Keratinocyte (primary cell): ENCODE data around the gene ALS2. TPM values are rescaled to one million over a fixed set of nuclear protein-coding genes. Genes with fewer than 3 reads are reported as not detected.
"Not testable (repeated sequence)": the region's sequence is repeated elsewhere in the genome, so short reads cannot be mapped to it uniquely, and the experiment has no call there.

Experiments
- DNase-seq: peaks from one replicate; pipeline ENCODE4 v3.0.0-alpha.2; 2011; ENCODE audit warnings: low read depth, missing footprints, low spot score
- FAIRE-seq: peaks from 2 replicates; lab custom pipeline; 2011; peaks lifted over from hg19 to GRCh38; lab: Jason Lieb, UNC
- H2AFZ ChIP-seq: 2 replicates; pipeline ENCODE4 v1.6.0; 2012; ENCODE audit warnings: low read length, control low read depth, inconsistent platforms; ENCODE audit not compliant: control insufficient read depth
- H3K27ac ChIP-seq: 2 replicates; pipeline ENCODE4 v1.5.1; 2011; ENCODE audit warnings: low read length; ENCODE audit not compliant: control insufficient read depth, insufficient read depth
- H3K27me3 ChIP-seq: 3 replicates; pipeline ENCODE4 v1.6.0; 2011; ENCODE audit warnings: low read length; ENCODE audit not compliant: control insufficient read depth, insufficient read depth; ENCODE audit errors: extremely low read depth
- H3K36me3 ChIP-seq, 2 experiments: 2 replicates in 1 of 2; 3 replicates in 1 of 2; pipeline ENCODE4 v1.5.1; 2011; ENCODE audit warnings: low read length in 2 of 2, mild to moderate bottlenecking in 1 of 2; ENCODE audit not compliant: control insufficient read depth in 2 of 2, insufficient read depth in 2 of 2; ENCODE audit errors: extremely low read depth in 1 of 2
- H3K4me1 ChIP-seq: 3 replicates; pipeline ENCODE4 v1.5.1; 2011; ENCODE audit warnings: low read length; ENCODE audit not compliant: control insufficient read depth, insufficient read depth; ENCODE audit errors: extremely low read depth
- H3K4me2 ChIP-seq: 3 replicates; pipeline ENCODE4 v1.6.0; 2011; ENCODE audit warnings: low read depth, low read length; ENCODE audit not compliant: control insufficient read depth, insufficient read depth; ENCODE audit errors: extremely low read depth
- H3K4me3 ChIP-seq, 3 experiments: fragments of 200-600 bp in 1 of 3; sonication (generic) in 1 of 3; 2 replicates in 2 of 3; 3 replicates in 1 of 3; pipeline ENCODE4 v1.5.1; 2011 to 2016; ENCODE audit warnings: low read length in 3 of 3, mild to moderate bottlenecking in 3 of 3, control low read depth in 2 of 3, inconsistent platforms in 1 of 3, low read depth in 1 of 3, mixed read lengths in 1 of 3, mixed run types in 1 of 3, moderate library complexity in 1 of 3; ENCODE audit not compliant: control insufficient read depth in 2 of 3, insufficient read depth in 2 of 3; ENCODE audit errors: extremely low read depth in 1 of 3
- H3K79me2 ChIP-seq: 2 replicates; pipeline ENCODE4 v1.6.0; 2012; ENCODE audit warnings: low read length; ENCODE audit not compliant: control insufficient read depth, insufficient read depth
- H3K9ac ChIP-seq: 3 replicates; pipeline ENCODE4 v1.6.0; 2011; ENCODE audit warnings: low read length; ENCODE audit not compliant: control insufficient read depth, insufficient read depth; ENCODE audit errors: extremely low read depth
- H3K9me1 ChIP-seq: 3 replicates; pipeline ENCODE4 v1.6.0; 2011; ENCODE audit warnings: low read length; ENCODE audit not compliant: control insufficient read depth, insufficient read depth; ENCODE audit errors: extremely low read depth
- H3K9me3 ChIP-seq: 2 replicates; pipeline ENCODE4 v1.5.1; 2012; ENCODE audit warnings: low read depth, low read length; ENCODE audit not compliant: control insufficient read depth
- H4K20me1 ChIP-seq: 3 replicates; pipeline ENCODE4 v1.6.0; 2011; ENCODE audit warnings: low read length; ENCODE audit not compliant: control insufficient read depth, insufficient read depth; ENCODE audit errors: extremely low read depth
- EZH2 ChIP-seq: IDR thresholded peaks from one replicate; pipeline ENCODE4 v1.6.1; 2012; ENCODE audit warnings: inconsistent platforms, mild to moderate bottlenecking, low read length, moderate library complexity
- dilution Hi-C: fragments of 300-500 bp; cut with MboI; formaldehyde crosslinking; loops from one replicate; pipeline ENCODE4 v1.7.0; 2020; ENCODE audit warnings: low sequenced_read_pairs; ENCODE audit not compliant: extremely low pct_ligation_motif_present
- polyA plus RNA-seq, 5 experiments: library from polyadenylated mRNA; depleted of rRNA in 3 of 5; stranded (reverse) in 3 of 5; stranded (forward) in 1 of 5; unstranded in 1 of 5; fragments of >200 nt; gene quantifications; 1 replicate in 1 of 5; 2 replicates in 3 of 5; 3 replicates in 1 of 5; pipeline versions ENCODE4 v1.2.1 to v1.2.3, GENCODE V29; 2011 to 2012; ENCODE audit warnings: missing spikeins in 2 of 5, low read depth in 1 of 5, low replicate concordance in 1 of 5
- TF ChIP-seq, protein P1 (sequence below), 3 experiments: IDR thresholded peaks in 1 of 3; conservative IDR thresholded peaks in 1 of 3; optimal IDR thresholded peaks in 1 of 3; 2 replicates in 2 of 3; 3 replicates in 1 of 3; pipeline versions ENCODE3 to v1.5.1; 2011; ENCODE audit warnings: low read length in 3 of 3, mild to moderate bottlenecking in 3 of 3, moderate library complexity in 2 of 3, control low read depth in 1 of 3, inconsistent platforms in 1 of 3; ENCODE audit not compliant: insufficient read depth in 2 of 3; ENCODE audit errors: extremely low read depth in 1 of 3

The ALS2 gene
- polyA plus RNA-seq, 1 donor (not counting 4 experiments of a cell fraction or from before 2014, with no cell fraction given), result 25.8 TPM

DNA sequence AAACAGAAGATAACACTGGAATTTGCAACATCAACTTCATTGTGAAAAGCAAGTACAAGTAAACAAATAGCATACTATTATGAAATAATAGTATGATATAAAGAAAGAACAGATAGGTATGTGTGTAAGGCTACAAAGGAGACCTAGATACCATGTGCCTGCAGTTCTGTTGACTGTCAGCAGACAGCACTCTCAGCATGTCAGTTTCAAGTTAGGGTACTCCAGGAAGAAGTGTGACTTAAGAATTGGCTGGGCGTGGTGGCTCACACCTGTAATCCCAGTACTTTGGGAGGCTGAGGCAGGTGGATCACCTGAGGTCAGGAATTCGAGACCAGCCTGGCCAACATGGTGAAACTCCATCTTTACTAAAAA, 18.2 kb upstream of the ALS2 start:
- TF ChIP-seq, protein P1, sequence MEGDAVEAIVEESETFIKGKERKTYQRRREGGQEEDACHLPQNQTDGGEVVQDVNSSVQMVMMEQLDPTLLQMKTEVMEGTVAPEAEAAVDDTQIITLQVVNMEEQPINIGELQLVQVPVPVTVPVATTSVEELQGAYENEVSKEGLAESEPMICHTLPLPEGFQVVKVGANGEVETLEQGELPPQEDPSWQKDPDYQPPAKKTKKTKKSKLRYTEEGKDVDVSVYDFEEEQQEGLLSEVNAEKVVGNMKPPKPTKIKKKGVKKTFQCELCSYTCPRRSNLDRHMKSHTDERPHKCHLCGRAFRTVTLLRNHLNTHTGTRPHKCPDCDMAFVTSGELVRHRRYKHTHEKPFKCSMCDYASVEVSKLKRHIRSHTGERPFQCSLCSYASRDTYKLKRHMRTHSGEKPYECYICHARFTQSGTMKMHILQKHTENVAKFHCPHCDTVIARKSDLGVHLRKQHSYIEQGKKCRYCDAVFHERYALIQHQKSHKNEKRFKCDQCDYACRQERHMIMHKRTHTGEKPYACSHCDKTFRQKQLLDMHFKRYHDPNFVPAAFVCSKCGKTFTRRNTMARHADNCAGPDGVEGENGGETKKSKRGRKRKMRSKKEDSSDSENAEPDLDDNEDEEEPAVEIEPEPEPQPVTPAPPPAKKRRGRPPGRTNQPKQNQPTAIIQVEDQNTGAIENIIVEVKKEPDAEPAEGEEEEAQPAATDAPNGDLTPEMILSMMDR (optimal IDR thresholded peaks at IDR 0.05 in 1 of 3, IDR thresholded peaks at IDR 0.05 in 1 of 3, conservative IDR thresholded peaks at IDR 0.05 in 1 of 3; ENCODE audit: extremely low read depth in 1 of 3, insufficient read depth in 2 of 3, low read length in 3 of 3), result peak; percentile 36 to 75 (median 39)
- H3K79me2 ChIP-seq, H3K36me3 ChIP-seq, H3K9me3 ChIP-seq, dilution Hi-C loops, DNase-seq, FAIRE-seq, H3K4me2 ChIP-seq, H3K4me3 ChIP-seq, H4K20me1 ChIP-seq, H3K27me3 ChIP-seq, H3K9ac ChIP-seq, H3K9me1 ChIP-seq: not testable (repeated sequence)
- H3K27ac ChIP-seq, result peak overlapping the region; percentile 70
- peaks cover 22% of the 10 kb centered on the region for H3K4me1 ChIP-seq
- H2AFZ ChIP-seq, result peak overlapping the region; percentile 29

DNA sequence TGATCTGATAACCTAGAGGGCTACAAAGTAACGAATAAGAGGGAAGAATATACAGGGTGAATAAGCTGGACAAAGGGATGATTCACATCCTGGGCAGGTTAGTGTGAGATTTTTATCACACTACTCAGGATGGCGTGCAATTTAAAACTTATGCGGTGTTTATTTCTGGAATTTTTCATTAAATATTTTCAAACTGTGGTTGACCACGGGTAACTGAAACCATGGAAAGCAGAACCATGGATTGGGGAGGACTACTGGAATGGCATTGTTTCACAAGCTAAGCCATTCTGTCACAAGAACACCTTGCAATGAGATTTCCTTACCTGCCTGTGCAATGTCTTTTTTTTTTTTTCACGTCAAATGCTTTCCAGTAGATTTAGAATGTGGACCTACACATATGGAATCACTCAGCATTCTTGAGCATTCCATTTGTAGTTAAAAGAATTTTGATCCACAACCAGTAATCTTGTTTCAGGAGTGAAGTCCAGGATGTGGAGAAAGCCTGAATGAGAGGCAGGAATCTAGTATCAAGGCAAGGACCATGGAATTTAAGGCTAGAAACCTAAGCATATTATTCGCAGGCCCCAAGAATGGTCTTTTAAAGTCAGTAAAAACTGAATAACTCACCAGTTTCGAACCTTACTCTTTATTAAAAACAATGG, 17.6 kb upstream of the ALS2 start:
- no peak for TF ChIP-seq EZH2
- TF ChIP-seq, protein P1 (optimal IDR thresholded peaks at IDR 0.05 in 1 of 3, IDR thresholded peaks at IDR 0.05 in 1 of 3, conservative IDR thresholded peaks at IDR 0.05 in 1 of 3; ENCODE audit: extremely low read depth in 1 of 3, insufficient read depth in 2 of 3, low read length in 3 of 3), result no peak
- Histone ChIP-seq H3K9ac (no peak overlapping the region), H3K9me3 (no peaks in the 10 kb centered on the region), H3K27ac (peak overlapping the region; percentile 70), H3K9me1 (no peaks in the 10 kb centered on the region), H2AFZ (peak overlapping the region; percentile 29), H3K79me2 (no peaks in the 10 kb centered on the region), H3K4me1 (peaks cover 21% of the 10 kb centered on the region), H3K4me2 (peak overlapping the region; percentile 57), H3K27me3 (no peaks in the 10 kb centered on the region), H3K4me3 (no peak overlapping the region), H4K20me1 (no peaks in the 10 kb centered on the region), H3K36me3 (no peaks in the 10 kb centered on the region)
- DNase-seq (no peak), FAIRE-seq (peak; percentile 93)
- dilution Hi-C loops, result no loop called here
